Right kidney (tissue), 1 donor: ENCODE measurements around the gene CCDC102A.

ENCODE experiments used
- DNase-seq: peaks from one replicate; pipeline ENCODE4 v3.0.0-alpha.2; 2016

The CCDC102A gene

GRCh38 chr16:57519796-57520360 is 16.5 kb downstream of the CCDC102A start:
- peak; percentile 60 for DNase-seq

DNA sequence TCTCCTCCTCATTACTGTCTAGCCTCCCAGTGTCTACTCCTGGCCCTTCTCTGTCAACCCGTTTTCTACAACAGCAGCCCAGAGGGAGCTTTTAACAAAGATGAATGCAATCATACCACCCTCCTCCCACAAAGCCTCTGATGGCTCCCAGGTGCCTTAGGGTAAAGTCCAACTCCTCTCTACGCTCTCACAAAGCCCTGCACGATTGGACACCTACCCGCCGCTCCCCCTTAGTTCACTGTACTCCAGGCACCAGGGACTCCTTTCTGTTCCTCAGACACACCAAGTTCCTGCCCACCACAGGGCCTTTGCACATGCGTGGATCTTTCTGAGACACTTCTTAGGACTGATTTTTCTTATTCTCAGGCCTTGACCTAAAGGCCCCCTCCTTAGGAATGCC is 17.4 kb downstream of the CCDC102A start:
- no peak for DNase-seq

GRCh38 chr16:57518520-57518919 is 17.9 kb downstream of the CCDC102A start:
- DNase-seq, result no peak

DNA sequence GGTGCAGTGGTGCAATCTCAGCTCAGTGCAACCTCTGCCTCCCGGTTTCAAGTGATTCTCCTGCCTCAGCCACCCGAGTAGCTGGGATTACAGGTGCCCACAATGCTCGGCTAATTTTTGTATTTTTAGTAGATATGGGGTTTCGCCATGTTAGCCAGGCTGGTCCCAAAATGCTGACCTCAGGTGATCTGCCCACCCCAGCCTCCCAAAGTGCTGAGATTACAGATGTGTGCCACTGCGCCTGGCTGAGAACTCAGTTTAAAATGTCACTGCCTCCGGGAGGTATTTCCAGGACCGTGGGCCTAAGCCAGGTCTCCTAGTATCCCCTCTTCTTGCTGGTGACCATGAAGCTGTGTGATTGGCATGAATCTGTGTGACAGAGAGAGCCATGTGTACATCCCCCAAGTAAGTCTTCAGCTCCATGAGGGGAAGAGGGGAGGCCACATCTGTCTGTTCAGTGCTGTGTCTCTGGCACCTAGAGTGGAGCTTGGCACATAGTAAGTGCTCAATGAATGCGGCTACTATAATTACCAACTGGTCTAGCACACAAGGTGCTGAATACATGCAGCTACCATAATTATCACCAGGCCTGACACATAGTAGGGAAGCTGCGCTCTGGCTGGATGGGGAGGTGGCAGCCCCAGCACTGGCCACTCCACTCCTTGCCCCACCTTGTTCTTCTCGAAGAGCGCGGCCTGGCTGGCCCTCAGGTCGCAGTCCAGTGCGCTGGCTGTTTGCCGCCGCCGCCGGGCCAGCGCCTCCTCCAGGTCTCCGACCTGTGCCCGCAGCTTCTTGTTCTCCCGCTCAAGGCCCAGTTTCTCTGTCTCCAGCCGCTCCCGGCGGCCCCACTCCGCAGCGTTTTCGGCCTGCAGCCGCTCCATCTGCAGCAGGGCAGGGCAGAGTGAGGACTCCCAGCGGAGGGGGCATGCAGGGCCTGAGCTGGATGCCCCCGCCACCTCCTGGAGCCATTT is 18.7 kb downstream of the CCDC102A start:
- no peak for DNase-seq

- no peak for DNase-seq
Measured at GRCh38 chr16:57516773-57517172, 19.6 kb downstream of the CCDC102A start.

DNA sequence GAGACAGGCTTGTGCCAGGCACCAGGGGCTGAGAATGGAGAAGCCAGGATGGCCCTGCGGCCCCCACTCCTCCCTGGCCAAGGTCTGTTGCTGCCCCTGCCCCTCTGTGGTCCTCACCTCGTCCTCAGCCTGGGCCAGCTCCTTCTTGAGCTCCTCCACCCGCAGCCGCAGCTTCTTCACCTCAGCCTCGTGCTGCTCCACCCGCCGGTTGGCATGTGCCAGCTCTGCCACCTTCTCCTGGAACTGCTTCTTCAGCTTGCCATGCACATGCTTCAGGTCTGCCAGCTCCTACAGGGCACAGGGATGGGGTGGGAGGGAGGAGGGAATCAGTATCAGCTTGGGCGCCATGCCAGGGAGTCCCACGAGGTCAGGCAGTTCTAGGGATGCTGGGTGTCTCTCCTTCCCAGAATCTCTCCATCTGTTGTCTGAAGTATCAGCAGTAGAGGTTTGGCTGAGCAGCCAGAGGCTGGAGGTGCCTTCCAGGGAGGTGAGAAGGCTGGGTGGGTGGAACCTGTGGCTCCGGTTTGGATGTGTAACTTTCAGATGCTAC is 20.1 kb downstream of the CCDC102A start:
- DNase-seq, result no peak

- no peak for DNase-seq
Measured at GRCh38 chr16:57514791-57515600, 21.4 kb downstream of the CCDC102A start.

- DNase-seq, result no peak
Measured at GRCh38 chr16:57514371-57514770, 22.0 kb downstream of the CCDC102A start.

DNA sequence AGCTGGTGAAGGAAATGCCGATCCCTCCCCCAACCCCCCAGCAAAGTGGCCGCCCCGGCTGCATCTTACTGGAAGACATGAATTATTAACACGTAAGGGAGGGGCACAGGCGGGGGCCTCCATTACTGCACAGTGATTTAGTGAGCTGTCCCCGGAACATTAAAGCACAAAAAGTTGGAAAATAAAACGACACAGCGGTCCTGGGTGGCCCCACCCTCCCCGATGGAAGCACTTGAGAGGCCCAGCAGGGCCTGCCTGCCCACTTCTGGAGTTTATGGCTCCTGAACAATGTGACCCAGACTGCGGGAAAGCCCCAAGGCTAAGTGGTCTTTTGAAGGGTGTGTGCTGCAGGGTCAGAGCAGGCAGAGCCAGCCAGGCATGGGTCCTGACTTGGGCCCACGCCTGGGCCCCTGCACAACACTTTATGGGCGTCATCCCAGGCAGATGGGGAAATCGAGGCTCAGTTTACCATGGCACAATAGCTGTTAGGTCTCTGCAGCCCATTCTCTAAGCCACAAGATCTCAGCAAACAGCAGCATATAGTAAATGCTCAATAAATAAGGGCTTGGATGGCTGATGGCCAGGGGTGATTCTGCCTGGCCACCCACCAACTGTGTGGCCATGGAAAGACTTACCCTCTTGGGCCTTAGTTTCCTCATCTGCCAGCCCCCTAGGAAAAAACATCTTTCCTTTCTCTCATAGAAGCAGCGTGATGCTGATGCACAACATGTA is 22.8 kb downstream of the CCDC102A start:
- peak; percentile 66 for DNase-seq

- DNase-seq, result no peak
Measured at GRCh38 chr16:57512296-57513001, 23.9 kb downstream of the CCDC102A start.

DNA sequence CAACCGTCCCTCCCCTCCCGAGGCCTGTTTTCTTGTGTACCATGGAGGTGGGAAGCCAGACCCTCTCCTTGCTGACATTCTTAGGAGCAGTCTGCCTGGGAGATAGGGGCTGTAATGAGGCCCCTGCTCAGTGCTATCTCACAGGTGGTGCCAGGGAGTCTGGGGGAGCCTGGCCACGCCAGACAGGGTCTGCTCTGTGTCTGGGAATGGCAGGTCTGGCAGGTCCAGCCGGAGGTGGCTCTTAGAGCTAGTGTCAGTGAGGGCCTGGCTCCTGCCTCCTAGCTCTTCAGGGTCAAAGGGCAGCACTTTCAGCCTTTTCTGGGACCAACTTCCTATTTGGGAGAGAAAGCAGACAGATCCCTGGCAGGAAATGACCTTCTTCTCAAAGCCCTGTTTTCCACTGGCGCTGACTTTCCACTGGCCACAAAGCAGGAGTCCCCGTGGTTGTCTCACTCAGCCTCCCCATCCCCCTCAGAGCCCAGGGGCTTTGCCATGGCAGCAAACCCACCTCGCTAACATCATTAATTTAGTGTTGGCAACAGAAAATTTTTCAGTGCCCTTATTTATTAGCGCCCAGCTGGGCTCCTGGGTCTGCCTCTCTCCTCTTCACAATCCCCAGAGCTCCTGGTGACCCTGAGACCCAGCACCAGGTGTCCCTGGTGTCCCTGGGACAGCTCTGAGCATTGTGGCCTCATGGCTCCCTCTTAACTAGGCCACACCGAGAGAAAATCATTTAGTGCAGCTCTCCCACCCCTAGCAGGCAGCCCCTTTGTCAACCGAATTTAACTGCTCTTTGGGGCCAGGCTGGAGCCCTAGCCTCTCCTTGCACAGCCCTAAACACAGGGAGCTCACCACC is 26.1 kb downstream of the CCDC102A start:
- no peak for DNase-seq

DNA sequence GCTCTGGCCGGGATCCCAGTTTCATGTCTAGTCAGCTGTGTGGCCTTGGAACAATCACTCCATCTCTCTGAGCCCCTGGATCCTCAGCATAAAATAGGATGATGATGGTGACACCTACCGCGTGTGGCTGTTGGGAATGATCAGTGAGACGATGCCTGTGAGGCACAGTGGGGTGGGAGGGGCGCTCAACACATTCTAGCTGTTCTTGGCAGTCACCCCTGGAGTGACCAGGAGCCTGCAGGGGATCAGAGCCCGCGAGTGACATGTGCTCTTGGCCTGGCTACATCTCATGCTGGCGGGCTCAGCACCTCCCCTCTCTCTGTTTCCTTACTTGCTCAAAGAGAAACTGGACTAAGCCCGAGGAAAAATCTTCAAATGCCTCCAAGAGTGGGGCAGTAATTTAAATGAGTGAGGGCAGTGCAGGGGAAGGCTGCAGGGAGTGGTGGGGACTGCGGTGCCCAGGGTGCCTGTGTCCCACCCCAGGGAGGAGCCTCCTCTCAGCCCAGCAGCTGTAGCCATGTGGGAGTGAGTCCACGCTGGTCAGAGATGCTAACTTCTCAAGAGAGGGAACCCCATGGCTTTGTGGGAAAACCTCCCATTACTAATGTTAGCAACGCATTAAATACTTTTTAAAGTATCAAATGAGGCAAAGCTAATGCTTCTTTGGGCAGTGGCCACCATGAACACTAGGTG is 27.0 kb downstream of the CCDC102A start:
- DNase-seq, result no peak

- no peak for DNase-seq
Measured at GRCh38 chr16:57508035-57508425, 28.3 kb downstream of the CCDC102A start.

DNA sequence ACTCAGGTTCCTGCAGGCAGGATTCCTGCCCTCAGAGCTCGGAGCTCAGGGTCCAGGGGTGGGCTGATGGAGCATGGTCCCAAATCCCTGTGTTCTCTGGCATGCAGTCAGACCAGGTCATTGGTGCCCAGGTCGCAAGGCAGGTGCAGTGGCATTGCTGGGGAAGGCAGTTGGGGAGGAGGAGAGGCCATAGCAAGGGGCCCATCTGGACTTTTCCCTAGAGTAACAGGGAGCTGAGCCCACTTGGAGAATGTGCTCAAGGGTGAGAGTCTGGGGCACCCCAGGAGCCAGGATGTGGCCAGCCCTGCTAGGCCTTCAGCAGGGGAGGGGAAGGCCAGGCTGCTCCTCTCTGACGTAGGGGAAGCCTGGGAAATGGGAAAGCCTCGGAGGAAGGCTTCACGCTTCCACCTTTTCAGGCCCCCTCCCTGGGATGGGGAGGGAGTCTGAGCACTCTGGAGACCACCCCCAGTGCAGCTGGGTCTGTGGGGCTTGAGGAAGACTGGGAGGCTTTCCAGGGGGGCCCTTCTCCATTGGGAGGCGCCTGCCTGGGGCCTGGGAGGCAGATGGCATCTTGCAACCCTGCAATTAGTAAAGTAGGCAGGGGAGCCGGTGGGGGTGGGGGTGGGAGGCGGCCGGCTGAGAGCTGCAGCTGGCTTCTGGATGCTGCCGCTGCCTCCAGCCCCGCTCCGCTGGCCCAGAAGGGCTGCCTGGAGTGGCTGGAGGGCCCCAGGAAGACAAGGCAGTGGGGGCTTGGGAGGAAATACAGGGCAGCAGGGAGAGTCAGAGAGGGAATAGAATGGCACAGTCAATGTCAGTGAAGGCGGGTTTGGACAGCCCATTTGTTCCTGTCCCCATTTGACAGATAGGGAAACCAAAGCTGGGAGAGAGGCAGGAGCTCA is 29.0 kb downstream of the CCDC102A start:
- DNase-seq, result peak; percentile 47

DNA sequence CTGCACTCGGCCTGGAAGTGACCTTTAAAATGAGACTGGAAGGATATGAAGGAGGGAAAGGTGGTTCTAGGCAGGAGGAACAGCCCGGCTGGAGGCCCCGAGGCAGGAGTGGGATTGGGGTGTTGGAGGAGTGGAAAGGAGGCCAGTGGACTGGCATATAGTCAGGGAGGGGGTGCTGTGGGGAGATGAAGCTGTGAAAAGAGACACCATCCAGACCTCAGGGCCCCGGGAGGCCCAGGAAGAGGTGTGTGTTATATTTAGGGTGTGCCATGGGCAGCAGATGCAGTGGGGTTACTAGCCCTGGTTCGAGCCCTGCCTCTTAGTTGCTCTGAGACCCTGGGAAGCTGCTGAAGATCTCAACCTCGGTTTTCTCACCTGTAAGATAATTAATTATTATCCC is 31.2 kb downstream of the CCDC102A start:
- no peak for DNase-seq

GRCh38 chr16:57504491-57504890 is 31.9 kb downstream of the CCDC102A start:
- DNase-seq, result no peak

- DNase-seq, result no peak
Measured at GRCh38 chr16:57504001-57504400, 32.4 kb downstream of the CCDC102A start.

DNA sequence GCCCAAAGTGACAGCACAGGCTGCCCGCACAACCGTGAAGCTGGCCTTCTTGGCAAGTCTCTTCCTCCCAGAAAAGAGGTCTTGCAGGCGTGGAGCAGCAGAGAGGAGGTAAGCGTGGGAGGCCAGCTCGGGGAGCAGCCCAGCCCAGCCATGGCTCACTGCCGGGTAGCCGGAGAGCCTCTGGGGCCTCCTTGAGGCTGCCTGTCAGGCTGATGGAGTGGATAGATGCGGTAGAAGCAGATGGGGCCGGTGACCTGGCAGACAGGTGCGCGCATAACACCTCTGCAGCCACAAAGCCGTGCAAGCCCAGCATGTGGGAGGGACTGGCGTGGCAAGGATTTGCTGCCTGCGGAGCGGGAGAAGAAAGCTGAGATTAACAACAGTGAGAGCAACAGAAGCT is 33.0 kb downstream of the CCDC102A start:
- DNase-seq, result peak; percentile 46
